ENCODE measurements around the gene KMT5B.
"Not testable (repeated sequence)": the region's sequence is repeated elsewhere in the genome, so short reads cannot be mapped to it uniquely, and the experiment has no call there.

The KMT5B gene

GRCh38 chr11:68213135-68213515 lies at the start of gene KMT5B:
Gene KMT5B (minus strand): TSS chr11:68213296. CDS start chr11:68190076, 23,220 bp downstream.
- DNase-seq (ENCODE audit: low read depth) = no peak

DNA sequence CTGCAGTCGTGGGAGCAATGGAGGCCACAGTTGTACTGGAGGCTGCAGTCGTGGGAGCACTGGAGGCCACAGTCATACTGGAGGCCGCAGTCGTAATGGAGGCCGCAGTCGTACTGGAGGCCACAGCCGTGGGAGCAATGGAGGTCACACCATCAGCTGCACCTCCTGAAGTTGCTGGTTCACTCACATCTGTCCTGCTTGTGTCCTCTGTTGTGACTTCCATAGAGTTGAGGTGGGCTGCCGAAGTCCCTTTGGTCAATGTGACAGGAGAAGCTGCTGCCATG lies 49.4 kb upstream of the KMT5B start:
- DNase-seq (ENCODE audit: low read depth) = no peak

- DNase-seq (ENCODE audit: low read depth) = no peak
Observed at GRCh38 chr11:68261749-68262543, 48.9 kb upstream of the KMT5B start.

GRCh38 chr11:68261006-68261405 lies 47.9 kb upstream of the KMT5B start:
- DNase-seq (ENCODE audit: low read depth) = no peak

DNA sequence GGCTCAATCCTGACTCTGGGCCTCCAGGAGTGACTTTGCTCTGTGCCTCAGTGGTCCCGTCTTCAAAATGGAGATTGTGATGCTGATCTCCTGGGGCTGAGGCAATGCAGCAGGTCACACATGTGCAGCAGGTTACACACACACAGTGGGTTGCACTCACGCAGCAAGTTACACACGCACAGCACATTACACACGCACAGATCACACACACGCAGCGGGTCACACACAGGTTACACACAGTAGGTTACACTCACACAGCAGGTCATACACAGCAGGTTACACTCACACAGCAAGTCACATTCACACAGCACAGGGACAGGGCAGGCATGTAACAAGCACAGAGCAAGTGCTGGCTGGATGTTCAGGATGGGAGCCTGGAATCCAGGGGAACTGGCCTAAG lies 47.4 kb upstream of the KMT5B start:
- no peak for DNase-seq (ENCODE audit: low read depth)

DNA sequence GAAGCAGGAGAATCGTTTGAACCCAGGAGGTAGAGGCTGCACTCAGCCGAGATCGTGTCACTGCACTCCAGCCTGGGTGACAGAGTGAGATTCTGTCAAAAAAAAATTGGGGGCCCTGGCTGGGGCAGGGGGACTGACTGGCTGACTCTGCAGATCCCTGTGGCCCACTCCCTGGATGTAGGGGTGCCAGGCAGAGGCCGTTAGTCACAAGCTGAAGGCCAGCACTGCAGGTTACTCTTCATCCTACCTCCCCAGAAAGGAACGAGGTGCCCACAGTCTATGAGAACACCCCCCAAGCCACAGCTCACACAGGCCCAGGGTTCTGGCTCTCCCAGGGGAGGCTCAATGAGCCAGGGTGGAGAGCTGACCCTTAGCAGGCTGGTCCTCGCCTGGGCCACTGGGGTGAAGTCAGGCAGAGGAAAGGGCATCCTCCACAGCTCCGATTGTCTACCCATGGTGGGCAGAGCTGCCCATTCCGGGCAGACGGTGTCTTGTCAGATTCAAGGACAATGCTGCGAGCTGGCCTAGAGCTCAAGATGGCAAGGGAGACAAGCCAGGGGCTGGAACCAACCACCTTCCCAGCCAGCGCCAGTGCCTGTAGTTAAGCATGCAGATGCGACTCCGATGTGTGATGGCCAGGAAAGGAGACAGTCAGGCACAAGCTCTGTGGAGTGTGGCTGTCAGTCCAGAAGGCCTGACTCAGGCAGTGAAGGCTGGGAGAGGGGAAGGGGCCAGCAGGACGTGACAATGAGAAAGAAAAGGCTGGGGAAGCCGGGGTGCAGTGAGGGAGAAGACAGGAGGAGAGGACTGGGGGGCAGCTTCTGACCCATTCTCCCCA lies 46.2 kb upstream of the KMT5B start:
- DNase-seq (ENCODE audit: low read depth) = no peak

- no peak for DNase-seq (ENCODE audit: low read depth)
Observed at GRCh38 chr11:68258363-68258765, 45.3 kb upstream of the KMT5B start.

DNA sequence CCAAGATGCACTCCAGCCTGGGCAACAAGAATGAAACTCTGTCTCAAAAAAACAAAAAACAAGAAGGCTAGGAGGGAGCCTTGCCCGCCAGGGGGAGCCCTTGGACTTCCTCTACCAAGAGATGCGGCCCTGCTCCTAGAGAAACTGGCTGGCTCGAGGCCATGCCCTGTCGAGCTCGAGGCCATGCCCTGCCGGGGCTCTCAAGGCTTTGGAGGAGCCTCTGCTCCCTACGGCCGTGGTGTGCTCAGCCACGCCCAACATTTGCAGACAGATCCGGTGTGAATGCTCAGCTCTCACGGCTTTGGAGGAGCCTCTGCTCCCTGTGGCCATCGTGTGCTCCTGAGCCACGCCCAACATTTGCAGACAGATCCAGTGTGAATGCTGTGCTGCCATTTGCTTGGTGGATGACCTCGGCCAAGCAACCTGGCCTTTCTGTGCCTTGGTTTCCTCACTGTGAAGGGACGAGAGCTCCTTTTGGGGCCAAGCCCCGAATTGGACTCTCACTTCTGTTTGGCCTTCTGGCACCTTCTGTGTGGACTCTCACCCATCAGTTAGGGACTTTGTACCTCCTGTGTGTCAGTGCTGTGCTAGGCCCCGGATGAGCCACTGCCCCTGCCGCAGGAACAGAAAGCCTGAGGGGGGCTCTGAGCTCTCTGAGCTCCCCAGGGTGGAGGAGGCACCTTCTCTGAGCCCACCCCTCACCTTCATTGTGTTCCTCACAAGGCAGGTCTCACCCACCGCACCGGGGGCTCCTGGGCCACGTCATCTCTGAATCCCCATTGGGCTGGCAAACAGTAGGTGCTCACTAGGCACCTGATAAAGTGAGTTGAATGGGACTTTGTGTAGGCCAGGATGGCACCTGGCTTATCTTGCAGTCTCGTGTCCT lies 44.6 kb upstream of the KMT5B start:
- peak; percentile 76 for DNase-seq (ENCODE audit: low read depth)

GRCh38 chr11:68256331-68256741 lies 43.2 kb upstream of the KMT5B start:
- no peak for DNase-seq (ENCODE audit: low read depth)

- DNase-seq (ENCODE audit: low read depth) = no peak
Observed at GRCh38 chr11:68255526-68255925, 42.4 kb upstream of the KMT5B start.

GRCh38 chr11:68254421-68254820 lies 41.3 kb upstream of the KMT5B start:
- DNase-seq (ENCODE audit: low read depth) = no peak

- no peak for DNase-seq (ENCODE audit: low read depth)
Observed at GRCh38 chr11:68251765-68252164, 38.7 kb upstream of the KMT5B start.

DNA sequence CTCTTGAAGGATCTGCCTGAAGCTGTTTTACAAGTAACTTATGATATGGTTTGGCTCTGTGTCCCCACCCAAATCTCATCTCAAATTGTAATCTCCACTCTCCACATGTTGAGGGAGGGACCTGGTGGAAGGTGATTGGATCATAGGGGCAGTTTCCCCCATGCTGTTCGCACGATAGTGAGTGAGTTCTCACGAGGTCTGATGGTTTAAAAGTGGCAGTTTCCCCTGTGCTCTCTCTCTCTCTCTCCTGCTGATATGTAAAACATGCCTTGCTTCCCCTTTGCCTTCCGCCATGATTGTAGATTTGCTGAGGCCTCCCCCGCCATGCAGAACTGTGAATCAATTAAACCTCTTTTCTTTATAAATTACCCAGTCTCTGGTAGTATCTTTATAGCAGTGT lies 31.8 kb upstream of the KMT5B start:
- not testable (repeated sequence) for DNase-seq (ENCODE audit: low read depth)

DNA sequence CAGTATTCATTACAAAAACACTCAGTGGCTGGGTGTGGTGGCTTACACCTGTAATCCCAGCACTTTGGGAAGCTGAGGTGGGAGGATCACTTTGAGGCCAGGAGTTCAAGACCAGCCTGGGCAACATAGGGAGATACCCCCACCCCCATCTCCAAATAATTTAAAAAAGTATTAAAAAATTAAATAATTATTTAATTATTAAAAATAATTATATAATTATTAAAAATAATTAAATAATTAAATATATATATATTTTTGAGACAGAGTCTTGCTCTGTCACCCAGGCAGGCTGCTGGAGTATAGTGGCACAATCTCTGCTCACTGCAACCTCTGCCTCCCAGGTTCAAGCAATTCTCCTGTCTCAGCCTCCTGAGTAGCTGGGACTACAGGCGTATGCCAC lies 30.8 kb upstream of the KMT5B start:
- DNase-seq (ENCODE audit: low read depth) = not testable (repeated sequence)

- no peak for DNase-seq (ENCODE audit: low read depth)
Observed at GRCh38 chr11:68242616-68243015, 29.5 kb upstream of the KMT5B start.

DNA sequence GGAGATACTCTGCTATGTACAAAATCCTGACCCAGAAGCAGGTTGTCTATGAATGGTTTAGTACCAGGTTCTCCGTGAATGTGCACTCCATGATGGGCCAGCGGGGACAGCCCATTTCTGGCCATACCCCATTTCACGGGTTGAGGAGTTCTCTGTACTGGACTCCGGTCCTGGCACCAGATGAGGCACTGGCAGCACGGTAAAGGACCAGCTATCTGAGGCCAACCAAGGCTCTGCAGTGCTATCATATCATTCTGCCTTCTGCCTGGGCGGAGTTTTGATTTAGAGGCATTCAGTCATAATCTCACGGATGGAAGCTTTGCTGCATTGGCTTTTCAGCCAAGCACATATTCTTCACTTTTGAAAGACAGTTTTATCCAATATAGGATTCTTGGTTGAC lies 18.5 kb upstream of the KMT5B start:
- DNase-seq (ENCODE audit: low read depth) = no peak

DNA sequence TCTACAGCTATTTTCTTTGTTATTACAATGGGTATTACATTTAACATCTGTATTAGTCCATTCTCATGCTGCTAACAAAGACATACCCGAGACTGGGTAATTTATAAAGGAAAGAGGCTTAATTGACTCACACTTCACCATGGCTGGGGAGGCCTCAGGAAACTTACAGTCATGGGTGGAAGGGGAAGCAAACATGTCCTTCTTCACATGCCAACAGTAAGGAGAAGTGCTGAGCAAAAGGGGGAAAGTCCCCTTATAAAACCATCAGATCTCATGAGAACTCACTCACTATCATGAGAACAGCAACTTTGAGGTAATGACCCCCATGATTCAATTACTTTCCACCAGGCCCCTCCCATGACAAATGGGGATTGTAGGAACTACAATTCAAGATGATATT lies 16.5 kb upstream of the KMT5B start:
- DNase-seq (ENCODE audit: low read depth) = no peak

- DNase-seq (ENCODE audit: low read depth) = no peak
Observed at GRCh38 chr11:68226421-68226820, 13.3 kb upstream of the KMT5B start.

GRCh38 chr11:68224606-68225005 lies 11.5 kb upstream of the KMT5B start:
- DNase-seq (ENCODE audit: low read depth) = no peak

GRCh38 chr11:68223275-68223674 lies 10.2 kb upstream of the KMT5B start:
- no peak for DNase-seq (ENCODE audit: low read depth)

GRCh38 chr11:68221406-68221805 lies 8.3 kb upstream of the KMT5B start:
- DNase-seq (ENCODE audit: low read depth) = no peak

- no peak for DNase-seq (ENCODE audit: low read depth)
Observed at GRCh38 chr11:68216171-68216938, 3.3 kb upstream of the KMT5B start.

Data from stimulated activated CD8-positive, alpha-beta memory T cell treated with anti-CD3 and anti-CD28 coated beads, Interleukin-12 subunit alpha, Interleukin-12 subunit beta, amount 100 ng/mL, for 4 hours (primary cell).